ENCODE measurements around the gene SSH2. TPM values are rescaled to one million over a fixed set of nuclear protein-coding genes. Genes with fewer than 3 reads are reported as not detected.

The SSH2 gene
- total and polyA plus RNA-seq, 2 of the 13 experiments (the other 11 are each of a cell fraction or from before 2014, with no cell fraction given): 6.0 to 6.4 TPM

GRCh38 chr17:29615492-29616299, 314.3 kb downstream of the SSH2 start (continued):
- TF ChIP-seq TRAFD1 (CRISPR knock-in tag; IDR thresholded peaks at IDR 0.05; ENCODE audit: borderline replicate concordance) (no peak), ZNF780A (CRISPR knock-in tag; IDR thresholded peaks at IDR 0.05) (no peak), KAT7 (CRISPR knock-in tag; IDR thresholded peaks at IDR 0.05; ENCODE audit: borderline replicate concordance) (no peak), ZNF513 (CRISPR knock-in tag; conservative IDR thresholded peaks at IDR 0.05) (no peak), ARNTL (CRISPR knock-in tag; IDR thresholded peaks at IDR 0.05) (no peak), ZNF7 (CRISPR knock-in tag; IDR thresholded peaks at IDR 0.05) (no peak), ZNF510 (CRISPR knock-in tag; IDR thresholded peaks at IDR 0.05; ENCODE audit: low read depth) (no peak), NFKB2 (CRISPR knock-in tag; IDR thresholded peaks at IDR 0.05; ENCODE audit: borderline replicate concordance) (peak; percentile 69; the same call in 1 of the 2 replicates), MAF1 (CRISPR knock-in tag; IDR thresholded peaks at IDR 0.05; ENCODE audit: borderline replicate concordance) (no peak), KDM2A (CRISPR knock-in tag; IDR thresholded peaks at IDR 0.05; ENCODE audit: borderline replicate concordance, low read depth) (peak; percentile 71), MXD4 (CRISPR knock-in tag; IDR thresholded peaks at IDR 0.05) (0 out of 2 replicates have a peak, but pooled peaks have one; percentile 36), PAX8 (CRISPR knock-in tag; IDR thresholded peaks at IDR 0.05; ENCODE audit: borderline replicate concordance) (no peak), KDM6A (CRISPR knock-in tag; IDR thresholded peaks at IDR 0.05; ENCODE audit: low read depth) (no peak), RFX1 (IDR thresholded peaks at IDR 0.05) (no peak), HHEX (CRISPR knock-in tag; IDR thresholded peaks at IDR 0.05) (no peak), ZBTB3 (CRISPR knock-in tag; IDR thresholded peaks at IDR 0.05; ENCODE audit: borderline replicate concordance, low read depth) (no peak), KAT2B (IDR thresholded peaks at IDR 0.05; ENCODE audit: borderline replicate concordance, low read depth, low read length) (no peak), NFIB (CRISPR knock-in tag; IDR thresholded peaks at IDR 0.05; ENCODE audit: borderline replicate concordance) (no peak), POGZ (CRISPR knock-in tag; IDR thresholded peaks at IDR 0.05) (0 out of 2 replicates have a peak, but pooled peaks have one; percentile 35), MNT (IDR thresholded peaks at IDR 0.05) (no peak), POLR2G (IDR thresholded peaks at IDR 0.05; ENCODE audit: low read depth, low read length) (no peak)
- TF ChIP-seq, protein P1, sequence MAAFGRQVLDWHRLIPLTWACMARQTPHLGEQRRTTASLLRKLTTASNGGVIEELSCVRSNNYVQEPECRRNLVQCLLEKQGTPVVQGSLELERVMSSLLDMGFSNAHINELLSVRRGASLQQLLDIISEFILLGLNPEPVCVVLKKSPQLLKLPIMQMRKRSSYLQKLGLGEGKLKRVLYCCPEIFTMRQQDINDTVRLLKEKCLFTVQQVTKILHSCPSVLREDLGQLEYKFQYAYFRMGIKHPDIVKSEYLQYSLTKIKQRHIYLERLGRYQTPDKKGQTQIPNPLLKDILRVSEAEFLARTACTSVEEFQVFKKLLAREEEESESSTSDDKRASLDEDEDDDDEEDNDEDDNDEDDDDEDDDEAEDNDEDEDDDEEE (CRISPR knock-in tag; IDR thresholded peaks at IDR 0.05): no peak
- TF ChIP-seq, protein P2, sequence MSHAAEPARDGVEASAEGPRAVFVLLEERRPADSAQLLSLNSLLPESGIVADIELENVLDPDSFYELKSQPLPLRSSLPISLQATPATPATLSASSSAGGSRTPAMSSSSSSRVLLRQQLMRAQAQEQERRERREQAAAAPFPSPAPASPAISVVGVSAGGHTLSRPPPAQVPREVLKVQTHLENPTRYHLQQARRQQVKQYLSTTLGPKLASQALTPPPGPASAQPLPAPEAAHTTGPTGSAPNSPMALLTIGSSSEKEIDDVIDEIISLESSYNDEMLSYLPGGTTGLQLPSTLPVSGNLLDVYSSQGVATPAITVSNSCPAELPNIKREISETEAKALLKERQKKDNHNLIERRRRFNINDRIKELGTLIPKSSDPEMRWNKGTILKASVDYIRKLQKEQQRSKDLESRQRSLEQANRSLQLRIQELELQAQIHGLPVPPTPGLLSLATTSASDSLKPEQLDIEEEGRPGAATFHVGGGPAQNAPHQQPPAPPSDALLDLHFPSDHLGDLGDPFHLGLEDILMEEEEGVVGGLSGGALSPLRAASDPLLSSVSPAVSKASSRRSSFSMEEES (CRISPR knock-in tag; IDR thresholded peaks at IDR 0.05): peak; percentile 42; the same call in 1 of the 2 replicates

Measured in HepG2 (cell line).